ENCODE results near the gene FIGNL2.
A peak's percentile ranks its signal among the peaks of the same experiment; 100 is the strongest.
"Not testable (repeated sequence)": the region's sequence is repeated elsewhere in the genome, so short reads cannot be mapped to it uniquely, and the experiment has no call there.

The FIGNL2 gene

DNA sequence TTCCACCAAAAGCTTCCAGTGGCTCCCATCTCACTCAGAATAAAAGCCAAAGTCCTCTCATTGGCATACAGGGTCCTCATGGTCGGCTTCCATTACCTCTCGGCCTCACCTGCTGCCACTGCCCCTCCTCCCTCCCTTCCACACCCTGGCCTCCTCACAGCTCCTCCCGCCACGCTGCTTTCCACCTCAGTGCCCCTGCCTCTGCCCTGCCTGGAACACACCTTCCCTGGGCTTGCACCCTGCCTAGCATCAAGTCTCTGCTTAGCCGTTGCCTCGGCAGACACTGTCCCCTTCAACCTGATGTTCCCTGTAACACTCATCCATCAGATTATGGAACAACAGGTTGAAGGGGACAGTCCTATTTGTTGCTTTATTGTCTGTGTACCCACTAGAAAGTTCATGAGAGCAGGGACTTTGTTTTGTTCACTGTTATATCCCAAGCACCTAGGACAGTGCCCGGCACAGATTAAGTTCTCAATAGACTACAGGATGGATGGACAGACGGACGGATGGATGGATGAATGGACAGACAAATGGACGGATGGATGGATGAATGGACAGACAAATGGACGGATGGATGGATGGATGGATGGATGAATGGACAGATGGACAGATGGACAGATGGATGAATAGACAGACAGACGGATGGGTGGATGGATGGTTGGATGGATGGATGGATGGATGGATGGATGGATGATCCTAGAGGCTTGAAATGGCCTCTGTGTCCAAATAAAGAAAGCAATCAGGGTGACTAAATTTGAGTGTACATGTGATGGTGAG is 14.9 kb downstream of the FIGNL2 start:
- DNase-seq = no peak

DNA sequence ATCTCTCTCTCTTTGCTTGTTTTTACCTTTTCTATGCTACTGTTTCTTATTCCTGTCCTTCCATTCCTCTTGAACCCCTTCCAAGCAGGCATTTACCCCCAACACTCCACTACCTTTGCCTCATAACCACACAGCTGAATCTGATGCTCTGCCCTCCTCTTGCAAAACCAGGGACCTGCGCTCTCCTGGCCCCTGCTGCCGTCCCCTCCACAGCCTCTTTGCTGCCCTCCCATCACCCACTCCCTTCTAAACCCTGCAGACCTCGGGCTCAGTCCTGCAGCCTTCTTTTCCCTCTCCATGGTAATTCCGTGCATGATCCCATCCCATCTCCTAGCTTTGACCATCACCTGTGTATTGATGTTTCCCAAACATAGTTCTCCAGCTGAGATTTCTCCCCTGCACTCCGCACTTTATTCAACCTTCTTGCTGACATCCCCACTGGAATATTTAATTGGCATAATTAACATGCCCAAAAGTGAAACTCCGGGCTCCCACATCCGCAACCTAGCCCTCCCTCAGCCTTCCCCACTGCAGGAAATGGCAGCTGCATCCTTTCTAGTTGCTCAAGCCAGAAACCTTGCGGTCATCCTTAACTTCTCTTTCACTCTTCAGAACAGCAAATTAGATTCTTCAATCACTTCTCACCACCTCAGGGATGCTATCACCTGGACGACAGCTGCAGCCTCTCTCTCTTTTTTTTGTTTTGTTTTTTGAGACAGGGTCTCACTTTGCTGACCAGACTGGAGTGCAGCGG is 16.0 kb downstream of the FIGNL2 start:
- DNase-seq = no peak

DNA sequence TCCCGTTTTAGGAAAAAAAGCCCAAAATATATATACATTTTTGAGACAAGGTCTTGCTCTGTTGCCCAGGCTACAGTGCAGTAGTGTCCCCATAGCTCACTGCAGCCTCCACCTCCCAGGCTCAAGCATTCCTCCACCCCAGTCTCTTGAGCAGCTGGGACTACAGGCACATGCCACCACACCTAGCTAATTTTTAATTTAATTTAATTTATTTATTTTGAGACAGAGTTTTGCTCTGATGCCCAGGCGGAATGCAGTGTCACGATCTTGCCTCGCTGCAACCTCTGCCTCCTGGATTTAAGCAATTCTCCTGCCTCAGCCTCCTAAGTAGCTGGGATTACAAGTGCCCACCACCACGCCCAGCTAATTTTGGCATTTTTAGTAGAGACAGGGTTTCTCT is 16.7 kb downstream of the FIGNL2 start:
- not testable (repeated sequence) for DNase-seq

DNA sequence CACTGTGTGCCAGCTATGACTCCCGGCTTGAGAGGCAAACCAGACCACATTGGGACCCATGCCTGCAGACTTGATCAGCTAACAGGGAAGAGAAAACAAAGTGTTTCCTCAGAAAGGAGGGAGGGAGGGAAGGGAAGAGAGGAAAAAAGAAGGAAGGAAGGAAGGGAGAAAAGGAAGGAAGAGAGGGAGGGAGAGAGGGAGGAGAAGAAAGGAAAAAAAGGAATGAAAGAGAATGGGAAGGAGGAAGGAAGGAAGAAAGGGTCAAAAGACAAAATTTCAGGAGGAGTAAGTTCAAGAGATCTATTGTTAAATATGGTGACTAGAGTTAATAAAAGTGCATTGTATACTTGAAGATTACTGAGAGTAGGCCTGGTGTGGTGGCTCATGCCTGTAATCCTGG is 18.9 kb downstream of the FIGNL2 start:
- DNase-seq = no peak

DNA sequence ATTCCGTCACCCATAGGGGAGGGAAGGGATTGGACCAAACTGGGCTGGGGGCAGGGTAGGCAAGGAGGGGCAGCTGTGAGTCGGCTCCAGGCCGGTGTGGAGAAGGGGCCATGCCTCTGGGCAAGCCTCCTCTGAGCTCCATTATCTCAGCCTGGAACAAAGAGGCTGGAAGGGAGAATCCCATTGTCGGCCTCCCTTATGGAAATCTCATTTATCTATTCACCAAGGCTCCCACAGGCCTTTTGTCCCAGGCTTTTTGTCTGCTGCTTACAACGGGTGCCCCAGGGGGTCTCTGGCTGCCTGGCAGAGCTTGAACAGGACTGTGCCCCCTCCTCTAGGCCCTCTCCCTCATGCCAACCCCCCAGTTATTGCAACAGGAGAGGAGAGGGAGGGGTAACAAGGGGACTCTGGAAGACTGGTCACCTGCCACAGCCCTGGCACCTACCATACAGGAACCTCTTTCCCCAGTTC is 19.5 kb downstream of the FIGNL2 start:
- no peak for DNase-seq

DNA sequence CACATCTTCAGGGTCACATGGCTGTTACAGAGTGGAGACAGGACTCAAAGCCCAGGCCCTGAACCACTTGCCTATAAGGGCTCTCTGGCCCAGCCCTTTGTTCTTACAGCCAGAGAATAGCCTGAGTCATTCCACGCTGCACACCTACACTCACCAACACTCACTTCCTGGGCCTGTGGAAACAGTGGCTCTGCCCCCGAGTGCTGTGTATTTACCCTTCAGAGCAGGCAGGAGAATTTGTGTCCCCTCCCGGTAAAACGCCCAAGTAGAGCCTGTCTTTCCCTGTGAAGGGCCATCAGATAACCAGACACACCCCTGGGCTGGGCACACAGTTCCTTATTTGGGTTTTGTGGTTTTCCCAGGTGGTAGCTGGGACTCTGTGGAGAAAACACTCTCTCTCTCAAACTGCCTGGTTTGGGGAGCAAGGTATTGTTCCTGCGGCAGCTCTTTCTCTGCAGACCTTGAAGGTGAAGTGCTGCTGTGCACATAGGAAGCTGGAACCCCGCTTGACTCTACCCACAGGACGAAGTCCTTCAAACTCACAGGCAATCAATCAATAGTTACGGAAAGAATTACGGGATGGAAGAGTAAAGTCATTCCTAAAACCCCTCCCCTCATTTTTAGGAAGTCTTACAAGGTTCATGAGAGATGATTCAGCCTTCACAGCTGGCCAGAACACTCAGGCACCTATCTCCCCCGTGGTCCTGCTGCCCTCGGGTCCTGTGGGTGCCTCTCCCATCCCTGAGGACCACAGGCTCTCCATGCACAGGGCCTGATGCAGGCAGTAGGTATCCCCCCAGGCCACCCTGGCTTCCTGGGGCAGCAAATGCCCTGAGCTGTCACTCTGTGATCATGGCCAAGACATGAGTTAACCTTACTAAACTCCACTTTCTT is 20.3 kb downstream of the FIGNL2 start:
- DNase-seq = no peak

DNA sequence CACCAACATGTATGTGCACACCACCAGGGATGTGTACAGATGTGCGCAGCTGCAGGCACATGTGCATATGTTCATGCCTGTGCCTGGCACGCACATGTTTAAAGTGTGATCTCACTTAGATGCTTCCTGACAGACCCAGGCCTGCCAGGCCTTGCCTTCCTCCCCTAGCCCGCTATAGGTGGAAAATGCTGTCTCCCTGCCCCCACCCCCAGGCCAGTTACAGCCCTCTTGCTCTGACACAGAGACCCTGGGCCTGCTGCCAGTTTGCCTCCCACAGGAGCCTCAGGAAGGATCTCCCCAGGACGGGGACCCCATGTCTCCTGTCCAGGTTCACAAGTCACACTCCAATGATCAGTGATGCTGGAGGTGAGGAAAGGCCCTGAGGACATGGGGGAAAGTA is 21.6 kb downstream of the FIGNL2 start:
- no peak for DNase-seq

DNA sequence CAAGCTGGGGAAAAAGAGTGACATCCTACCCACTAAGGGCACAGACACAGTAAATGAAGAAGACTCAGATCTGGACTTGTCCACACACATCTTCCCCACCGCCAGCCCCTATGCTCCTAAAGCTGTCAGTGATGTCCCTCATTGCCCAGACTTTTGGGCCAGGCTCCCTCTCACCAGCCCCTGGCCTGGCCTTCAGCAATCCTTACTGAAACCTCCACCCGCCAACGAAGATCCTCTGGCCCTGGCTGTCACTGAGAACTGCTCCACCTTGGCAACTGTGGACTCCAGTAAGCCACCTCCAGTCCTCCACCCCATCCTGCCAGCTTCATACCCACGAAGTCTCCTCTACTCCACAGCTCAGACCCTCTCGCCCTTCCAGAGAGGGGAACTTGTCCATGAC is 23.3 kb downstream of the FIGNL2 start:
- no peak for DNase-seq

DNA sequence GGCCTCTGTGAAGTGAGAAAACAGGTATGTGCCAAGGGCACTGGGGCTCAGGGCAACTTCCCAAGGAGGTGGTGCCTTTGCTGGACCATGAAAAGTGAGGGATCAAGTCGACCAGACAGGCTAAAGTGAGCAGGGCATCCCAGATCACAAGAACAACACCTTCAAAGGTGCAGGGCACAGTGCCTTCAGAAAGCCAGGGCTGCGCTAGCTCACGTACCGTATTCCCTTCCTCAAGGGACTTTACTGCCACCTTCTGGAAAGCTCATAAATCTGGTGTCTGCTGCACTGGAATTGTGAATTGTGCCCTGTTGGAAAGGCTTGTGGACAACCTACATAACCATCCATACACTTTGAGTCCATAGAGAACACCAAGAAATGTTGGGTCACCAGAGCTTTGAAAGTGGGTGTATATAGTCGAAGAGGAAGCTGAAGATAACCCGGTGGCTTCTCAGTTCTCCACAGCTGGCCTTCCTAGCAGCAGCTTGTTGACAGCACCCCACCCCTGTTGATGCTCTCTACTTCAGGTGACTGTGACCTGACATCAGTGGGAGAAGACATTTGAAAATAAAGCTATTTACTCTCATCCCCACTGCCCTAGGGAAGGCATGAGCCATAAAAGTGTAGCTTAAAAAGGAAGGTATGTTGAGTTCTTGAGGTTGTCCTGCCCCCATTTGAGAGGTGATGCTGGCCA is 24.5 kb downstream of the FIGNL2 start:
- peak; percentile 78 to 84 for DNase-seq

DNA sequence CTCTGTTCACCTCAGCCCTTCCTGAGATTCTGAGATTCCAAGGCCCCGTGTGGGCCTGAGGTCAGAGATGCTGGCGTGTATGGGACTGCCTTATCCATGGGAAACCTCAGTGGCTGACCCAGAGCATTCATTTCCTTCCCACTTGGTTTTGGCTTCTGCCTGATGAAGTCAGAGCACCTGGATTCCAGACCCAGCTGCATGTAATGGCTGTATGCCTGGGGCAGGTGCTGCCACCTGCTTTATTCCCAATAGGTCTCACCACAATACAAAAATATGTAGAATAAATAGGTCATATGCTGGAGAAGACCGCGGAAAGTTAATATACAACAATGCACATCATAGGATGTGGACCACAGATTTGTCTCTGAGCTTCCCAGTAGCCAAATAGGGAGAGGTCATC is 25.6 kb downstream of the FIGNL2 start:
- DNase-seq = no peak

DNA sequence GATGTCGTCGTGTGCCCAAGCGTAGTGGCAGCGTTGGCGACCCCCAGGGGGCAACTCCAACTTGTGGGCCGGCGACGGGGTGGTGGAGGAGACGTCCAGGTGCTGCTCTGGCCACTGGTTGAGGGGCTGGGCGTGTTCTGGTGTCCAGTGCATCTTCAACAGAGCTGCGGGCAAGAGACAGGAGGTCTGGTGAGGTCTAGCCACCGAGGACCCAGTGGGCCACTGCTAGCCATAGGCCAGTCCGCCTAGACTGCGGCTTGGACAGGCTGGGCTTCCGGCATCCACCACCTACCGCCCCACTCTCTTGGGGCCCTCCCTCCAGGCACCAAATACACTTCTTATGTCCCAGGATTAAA is 26.3 kb downstream of the FIGNL2 start:
- DNase-seq = no peak

DNA sequence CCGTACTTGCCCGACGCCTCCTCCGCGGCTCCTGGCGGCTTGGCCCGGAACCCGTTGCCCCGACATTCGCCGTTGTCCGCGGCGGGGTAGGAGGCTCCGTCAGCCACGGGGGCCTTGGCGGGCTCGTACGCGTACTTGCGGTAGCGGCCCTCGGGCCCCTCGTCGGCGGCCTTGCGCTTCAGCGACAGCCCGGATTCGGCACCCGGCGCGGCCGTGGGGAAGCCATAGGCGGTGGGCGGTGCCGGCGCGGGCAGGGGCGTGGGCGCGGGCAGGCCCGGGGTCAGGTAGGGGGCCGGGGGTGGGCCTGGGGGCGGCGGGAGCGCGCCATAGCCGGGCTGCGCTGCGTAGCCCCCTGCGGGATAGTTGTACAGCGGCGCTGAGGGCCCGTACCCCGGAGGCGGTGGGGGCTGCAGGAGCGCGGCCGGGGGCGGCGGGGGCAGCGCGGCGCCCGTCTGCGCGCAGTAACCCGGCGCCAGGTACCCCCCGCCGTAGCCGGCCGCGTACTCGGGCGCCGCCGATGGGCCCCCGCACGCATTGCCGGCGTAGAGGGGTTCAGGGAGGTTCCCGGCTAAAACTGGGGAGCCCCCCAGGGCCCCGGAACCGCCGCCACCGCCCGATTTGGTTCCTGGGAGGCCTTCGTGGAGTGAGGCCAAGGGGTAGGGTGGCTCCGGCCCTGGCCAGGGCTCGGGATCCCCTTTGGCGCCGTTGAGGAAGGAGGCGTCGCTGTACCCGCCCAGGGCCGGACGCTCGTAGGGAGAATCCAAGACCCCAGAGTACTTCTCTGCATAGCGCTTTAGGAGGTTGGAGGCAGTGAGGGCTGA is 26.9 kb downstream of the FIGNL2 start:
- DNase-seq = no peak

DNA sequence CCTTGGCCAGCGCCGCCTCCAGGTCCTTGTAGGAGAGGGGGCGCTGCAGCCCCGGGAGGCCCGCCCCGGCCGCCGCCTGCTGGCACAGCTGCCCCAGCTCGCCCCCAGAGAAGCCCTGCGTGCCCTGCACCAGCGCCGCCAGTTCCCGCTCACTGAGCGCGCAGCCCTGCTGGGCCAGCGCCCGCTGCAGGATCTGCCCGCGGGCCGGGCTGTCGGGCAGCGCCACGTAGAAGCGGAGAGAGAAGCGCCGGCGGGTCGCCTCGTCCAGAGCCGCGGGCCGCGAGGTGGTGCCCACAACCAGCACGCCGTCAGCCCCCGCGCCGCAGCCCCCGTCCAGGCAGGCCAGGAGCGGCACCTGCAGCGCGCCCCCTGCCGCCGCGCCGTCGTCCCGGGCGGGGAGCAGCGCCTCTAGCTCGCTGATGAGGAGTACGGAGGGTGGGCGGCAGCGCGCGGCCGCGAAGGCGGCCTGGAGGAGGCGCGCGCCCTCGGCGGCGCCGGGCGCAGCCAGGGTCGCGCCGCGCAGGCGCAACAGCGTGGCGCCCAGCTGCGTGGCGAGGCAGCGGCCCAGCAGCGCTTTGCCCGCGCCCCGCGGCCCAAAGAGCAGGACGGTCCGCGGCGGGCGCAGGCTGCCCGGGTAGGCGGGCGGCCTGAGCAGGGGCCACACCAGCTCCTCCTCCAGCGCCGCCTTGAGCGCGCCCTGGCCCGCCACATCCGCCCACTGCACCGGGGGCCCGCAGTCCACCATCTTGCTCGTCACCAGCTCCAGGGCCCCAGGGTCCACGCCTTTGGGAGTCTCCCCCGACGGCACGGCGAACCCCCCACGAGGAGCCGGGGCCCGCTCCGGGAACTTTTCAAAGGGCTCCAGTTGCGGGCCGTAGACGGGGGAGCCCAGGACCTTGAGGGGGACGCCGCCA is 27.7 kb downstream of the FIGNL2 start:
- DNase-seq = peak; percentile 68 to 87

DNA sequence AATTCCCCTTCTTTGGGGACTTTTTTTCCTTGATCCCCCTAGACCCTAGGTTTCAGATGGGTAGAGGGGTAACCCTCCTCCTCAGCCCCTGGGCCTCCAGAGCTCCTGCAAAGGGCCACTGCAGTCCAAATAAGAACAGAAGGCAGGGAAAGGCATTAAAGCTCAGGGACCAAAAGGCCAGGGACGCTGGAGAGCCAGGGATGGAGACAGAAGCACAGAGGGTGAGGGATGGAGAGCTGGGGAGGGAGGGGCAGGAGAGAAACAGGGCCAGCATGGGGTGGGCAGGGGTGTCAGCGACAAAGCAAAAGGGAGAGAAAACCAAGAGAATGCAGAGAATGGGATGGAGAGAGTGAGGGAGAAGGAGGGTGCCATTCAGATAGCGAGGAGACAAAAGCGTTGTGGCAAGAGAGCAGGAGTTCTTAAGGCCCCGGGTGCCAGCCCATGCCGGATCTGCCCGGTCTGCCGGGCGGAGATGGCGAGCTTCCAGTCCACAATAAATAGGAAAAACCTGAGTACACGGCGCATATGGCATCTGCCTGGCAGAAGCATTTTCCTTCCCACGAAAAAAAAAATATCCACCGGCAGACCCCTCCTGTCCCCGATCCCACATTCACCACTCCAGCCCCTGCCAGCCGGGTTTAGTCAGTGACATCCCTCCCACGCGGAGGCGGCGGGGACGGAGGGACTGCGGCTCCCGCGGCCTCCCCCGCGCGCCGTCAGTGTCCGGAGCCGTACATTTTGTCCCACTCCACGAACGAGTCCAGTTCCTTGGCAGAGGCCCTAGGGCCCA is 28.6 kb downstream of the FIGNL2 start:
- DNase-seq = peak in 1 of 2 experiments; percentile 40

DNA sequence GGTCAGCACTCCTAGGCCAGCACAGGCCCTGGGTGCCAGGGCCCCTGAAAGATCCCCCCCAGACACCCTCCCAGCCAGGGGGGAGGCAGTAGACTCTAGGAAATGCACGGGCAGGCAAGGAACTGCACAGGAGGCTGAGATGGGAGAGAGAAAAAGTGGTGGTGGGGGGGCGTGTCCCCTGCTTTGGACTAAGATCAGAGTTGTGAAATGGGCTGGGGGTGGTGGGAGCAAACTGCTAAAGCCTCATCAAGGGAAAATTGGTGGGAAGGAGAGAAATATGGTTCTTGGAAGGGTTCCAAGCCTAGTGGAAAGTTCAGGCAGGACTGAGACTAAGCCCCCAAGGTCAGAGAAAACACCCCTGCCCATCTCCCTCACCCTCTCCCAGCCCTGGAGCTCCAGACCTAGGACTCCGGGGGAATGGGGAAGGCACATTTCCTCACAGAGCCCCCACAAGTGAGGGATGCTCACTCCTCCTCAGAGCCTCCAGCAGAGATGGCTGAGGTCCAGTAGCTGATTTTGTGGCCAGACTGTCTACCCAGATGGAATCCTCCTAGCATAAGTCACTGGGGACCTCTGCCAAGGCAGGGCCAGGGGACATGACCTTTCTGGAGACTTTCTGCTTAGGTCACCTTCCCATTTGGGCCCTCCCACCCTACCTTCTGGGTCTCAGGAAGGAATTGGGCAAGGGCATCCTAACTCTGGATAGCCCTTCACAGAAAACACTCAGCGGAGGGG is 29.8 kb downstream of the FIGNL2 start:
- no peak for DNase-seq

DNA sequence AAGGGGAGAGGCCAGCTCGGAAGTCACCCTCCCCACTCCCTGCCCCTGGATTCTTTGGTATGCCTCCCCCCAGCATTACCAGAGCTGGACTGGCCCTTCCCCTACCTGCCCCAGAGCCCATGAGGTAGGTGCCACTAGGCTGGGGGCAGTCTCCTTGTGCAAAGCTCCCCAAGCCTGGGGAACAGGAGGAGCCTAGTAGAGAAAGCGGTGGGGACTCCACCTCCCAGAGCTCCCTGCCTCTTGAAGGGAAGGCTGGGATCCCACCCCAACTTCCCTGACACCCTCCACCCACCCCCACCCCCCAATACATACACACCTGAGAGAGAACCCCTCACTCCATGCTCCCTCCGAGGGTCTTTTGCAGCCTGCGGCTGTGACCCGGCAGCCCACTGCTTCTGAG is 30.4 kb downstream of the FIGNL2 start:
- DNase-seq = no peak

DNA sequence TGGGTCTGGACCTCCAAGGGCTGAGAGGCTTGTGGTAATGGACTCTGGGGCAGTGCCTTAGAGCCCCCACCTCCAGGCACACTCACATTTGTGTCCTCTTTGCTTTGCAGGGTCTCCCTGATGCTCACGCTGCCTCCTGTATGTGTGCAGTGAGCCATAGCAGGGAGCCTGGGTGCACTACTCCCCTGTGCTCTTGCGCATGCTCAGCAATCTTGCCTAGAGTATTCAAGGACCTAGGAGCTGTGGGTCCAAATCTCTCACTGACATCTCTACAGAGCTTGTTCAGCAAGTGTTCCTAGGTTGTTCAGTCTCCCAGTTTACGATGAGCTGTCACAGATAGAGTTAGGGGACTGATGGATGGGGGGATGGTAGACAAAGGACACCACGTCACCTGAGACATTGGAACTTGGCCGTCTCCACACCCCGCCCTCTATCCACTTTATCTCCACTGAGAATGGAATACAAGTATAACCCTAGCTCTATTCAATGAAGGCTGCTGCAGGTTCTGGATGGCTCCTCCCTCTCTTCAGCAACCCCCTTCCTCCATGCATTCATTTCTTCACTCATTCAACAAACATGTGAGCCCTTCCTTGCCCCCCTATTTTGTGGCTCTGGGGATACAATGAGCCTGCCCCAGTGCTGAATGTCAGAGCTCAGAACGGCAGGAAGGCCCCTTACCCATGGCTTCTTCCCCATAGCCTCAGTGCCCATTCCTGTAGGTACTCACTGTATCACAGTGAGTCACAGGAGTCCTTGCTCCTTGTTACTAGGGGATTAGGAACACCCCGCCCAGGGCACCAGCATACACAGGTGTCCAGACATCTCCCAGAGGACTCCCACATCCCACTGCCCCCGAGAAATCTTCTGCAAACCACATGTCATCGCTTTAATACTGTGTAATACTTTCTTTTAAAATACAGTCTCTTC is 31.2 kb downstream of the FIGNL2 start:
- peak in 1 of 2 experiments; percentile 43 for DNase-seq

DNA sequence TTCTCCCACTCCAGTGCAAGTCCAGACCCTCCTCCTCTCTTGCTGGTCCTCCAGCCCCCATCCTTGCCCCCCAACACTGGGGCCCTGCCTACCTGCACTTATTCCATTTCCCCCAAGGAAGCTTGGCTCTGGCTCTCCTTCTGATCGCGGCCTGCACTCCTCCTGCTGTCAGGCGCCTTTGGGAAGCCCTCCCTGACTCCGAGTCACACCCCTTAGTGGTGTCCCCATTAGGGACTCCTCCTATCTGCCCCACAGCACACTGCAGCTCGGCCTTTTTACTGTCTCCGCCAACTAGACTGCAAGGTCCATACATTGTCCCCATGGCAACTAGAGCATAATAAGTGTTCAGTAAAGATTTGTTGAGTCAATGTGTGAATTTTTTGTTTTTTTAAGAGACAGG is 32.9 kb downstream of the FIGNL2 start:
- no peak for DNase-seq
